Stimulated activated CD8-positive, alpha-beta memory T cell treated with anti-CD3 and anti-CD28 coated beads, Interleukin-2, amount 100 ng/mL, for 1 hour (primary cell): ENCODE results near the gene BATF3.

Source experiments
- DNase-seq, 2 donors: peaks; one replicate each; pipeline ENCODE4 v3.0.0-alpha.2; 2020; ENCODE audit warnings: low read depth in 2 of 2

BATF3 gene

DNA sequence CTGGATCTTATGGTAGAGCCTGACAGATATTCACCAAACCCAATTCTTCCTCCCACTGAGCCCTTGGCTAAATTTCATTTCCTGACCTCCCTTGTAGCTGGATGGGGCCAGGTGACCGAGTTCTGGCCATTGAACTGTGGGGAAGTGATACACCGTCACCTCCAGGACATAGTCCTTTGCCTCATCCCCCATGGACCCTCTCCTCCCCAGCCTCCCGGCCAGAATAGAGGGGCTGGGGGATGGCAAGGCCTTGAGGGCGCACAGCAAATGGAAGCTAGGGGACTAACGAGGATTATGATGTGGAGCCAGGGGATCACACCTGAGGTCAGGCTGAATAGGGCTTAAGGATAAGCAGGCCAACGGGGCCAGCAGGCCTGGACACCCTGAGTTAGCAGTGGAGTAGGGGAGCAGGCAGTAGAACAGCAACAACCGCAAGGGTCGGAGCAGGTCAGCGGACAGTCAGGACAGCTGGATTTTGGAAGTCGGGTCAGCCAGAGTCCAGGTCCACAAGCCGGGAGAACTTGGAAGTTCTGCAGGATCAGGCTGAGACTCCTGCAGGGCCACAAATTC is 15.0 kb downstream of the BATF3 start:
- DNase-seq = no peak

GRCh38 chr1:212684076-212684475 is 15.6 kb downstream of the BATF3 start:
- DNase-seq = no peak

GRCh38 chr1:212683357-212683722 is 16.3 kb downstream of the BATF3 start:
- DNase-seq = no peak

DNA sequence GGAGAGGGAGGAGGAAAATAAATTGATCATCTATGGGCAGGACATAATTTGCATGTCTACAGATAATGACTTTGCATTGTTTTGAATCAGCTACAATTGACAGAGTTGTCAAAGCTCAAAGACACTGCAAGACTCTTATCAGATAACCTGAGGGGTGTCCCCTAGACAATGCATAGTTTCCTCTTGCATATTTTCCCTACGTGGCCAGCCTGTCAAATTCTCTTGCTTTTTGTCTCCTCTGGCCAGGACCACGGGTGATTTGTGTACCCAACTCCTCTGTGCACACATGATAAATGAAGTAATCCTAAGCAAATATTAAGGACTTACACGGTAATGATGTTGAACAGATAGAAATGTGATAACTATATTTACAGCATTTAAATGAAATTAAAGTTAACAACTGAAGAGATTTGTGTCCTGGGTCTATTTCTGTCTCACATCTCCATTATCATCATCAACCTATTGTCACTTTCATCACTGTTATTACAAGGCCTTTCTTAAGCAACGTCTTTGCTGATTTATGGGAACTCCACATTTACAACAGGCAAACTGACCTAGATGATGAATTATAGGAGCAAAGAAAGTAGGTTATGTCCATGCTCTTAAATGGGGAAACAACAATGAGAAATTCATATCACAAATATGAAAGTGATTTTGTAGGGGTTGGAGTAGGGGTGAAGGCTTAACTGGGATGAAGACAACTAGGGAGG is 18.8 kb downstream of the BATF3 start:
- DNase-seq = no peak

- no peak for DNase-seq
These were observed 20.9 kb downstream of the BATF3 start for GRCh38 chr1:212678456-212679410.

DNA sequence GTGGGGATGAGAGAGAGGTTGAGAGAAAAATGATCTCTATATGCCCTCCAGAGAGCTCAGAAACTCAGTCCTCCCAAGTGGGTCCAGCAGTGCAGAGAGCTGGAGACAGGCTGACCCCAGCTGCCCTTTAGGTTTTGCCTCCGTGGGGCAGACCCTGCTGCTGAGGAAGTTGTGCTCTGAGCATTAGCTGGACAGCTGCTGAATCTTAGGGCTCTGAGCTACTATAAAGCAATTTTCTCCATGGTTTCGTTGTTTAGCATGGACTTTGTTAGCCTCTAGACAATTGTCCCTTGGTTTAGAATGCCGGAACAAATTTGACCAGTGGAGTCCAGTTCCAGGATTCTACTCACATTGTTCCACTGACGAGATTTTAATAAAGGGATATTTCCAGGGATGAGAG is 22.1 kb downstream of the BATF3 start:
- no peak for DNase-seq

- no peak for DNase-seq
These were observed 22.5 kb downstream of the BATF3 start for GRCh38 chr1:212677136-212677535.

- no peak for DNase-seq
These were observed 24.0 kb downstream of the BATF3 start for GRCh38 chr1:212675675-212676074.

DNA sequence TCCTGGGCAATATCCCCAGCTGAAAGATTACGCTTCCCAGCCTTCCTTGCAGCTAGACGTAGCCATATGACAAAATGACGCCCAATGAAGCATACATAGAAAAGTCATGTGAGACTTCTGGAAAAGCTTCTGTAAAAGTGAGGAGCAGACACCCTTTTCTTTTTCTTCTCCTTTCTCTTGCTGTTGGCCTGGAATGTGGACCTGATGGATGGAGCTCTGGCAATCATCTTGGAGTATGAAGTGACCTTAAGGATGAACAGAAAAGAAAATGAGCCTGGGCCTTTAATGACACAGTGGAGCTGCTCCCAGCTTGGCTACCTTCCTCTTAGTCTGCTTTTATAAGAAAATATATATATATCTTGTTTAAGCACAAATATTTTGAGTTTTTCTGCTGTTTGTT is 24.8 kb downstream of the BATF3 start:
- no peak for DNase-seq

GRCh38 chr1:212671342-212672031 is 28.2 kb downstream of the BATF3 start:
- no peak for DNase-seq

- no peak for DNase-seq
These were observed 28.8 kb downstream of the BATF3 start for GRCh38 chr1:212670882-212671281.

GRCh38 chr1:212670301-212670700 is 29.3 kb downstream of the BATF3 start:
- DNase-seq = no peak

- DNase-seq = no peak
These were observed 30.0 kb downstream of the BATF3 start for GRCh38 chr1:212669600-212669999.

DNA sequence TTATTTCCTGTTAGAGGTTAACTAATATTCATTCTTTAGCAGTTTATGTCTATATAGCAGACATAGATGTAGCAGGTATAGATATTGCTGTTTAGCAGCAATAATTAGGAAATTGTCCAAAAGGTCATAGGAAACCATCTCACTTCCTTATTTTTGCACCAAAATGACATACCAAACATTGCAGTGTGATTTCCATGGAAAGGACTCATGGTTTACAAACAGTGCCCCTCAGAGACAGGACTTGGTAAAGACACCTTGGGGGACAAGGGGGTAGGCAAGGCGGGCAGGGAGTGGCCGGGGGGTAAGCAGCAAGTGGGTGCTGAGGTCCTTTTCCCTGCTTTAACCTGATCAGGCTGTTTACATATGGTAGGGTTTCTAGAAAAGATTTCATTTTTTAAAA is 30.5 kb downstream of the BATF3 start:
- no peak for DNase-seq

GRCh38 chr1:212668477-212668876 is 31.2 kb downstream of the BATF3 start:
- no peak for DNase-seq

DNA sequence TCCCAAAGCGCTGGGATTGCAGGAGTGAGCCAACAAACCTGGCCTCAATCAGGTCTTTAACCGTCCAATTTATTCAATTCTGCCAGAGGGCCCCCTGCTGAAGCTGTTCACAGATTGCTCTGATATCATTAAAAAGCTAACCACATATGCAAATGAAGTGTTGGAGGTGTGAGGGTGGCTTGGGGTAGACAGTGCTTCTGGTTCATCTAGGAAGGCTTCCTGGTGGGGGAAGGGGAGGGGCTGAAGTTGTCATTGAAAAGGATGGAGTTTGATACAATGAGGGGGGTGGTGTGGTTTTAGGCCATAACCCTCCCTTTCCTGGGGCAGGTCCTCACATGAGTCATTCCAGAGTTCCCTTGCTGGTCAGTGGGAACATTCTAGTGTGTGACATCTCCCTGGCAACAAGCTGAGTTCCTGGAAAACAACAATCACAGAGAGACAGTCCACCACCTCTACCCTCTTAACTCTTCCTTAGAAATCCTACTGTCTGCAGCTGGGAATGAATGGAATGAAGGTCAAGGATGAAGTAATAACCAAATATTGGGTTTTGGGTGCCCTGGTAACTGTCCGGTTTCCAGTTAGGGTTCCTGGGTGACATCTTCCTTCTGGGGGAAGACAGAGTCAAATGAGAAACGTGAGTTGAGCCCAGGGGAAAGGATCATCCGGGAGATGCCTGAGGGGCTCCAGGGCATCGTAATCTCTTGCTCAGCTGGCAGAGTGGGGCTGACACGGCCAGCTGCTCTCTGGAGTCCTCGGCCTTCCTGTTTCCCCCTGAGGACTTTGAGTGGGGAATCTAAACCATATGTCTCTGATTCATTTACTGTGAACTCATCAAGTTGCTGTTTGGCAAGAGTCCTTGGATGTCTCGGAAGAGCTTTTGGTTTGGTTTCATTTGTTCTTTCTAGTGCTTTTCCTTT is 32.2 kb downstream of the BATF3 start:
- DNase-seq = no peak

DNA sequence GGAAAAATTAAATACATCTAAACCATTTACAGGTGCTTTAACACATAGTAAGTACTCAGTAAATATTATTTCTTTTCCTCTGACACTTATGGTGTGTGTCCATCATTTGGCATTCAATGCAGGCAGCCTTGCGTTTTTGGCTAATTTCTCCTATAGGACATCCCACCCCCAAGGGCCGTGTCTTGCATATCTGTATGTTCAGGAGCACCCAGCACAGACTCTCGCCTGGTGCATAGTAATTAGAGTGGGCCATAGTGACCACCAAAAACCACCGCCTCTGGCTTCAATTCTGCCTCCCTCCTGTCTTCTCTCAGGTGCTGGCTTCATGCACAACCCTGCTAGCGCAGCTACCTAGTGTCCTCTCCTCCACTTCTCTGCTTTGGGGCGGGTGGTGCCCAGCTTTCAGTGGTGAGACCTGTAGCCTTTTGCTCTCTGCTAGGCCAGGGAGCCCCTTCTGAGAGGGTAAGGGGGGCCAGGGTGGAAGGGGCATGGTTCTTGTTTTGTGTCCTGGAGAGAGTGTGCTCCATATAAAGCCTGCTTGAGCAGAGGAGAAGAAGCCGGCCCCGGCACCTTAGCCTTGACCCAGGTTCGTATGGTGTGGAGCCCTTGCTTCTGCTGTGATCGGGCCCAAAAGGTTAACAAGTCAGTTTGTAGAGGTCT is 33.4 kb downstream of the BATF3 start:
- DNase-seq = no peak

GRCh38 chr1:212665241-212666115 is 34.2 kb downstream of the BATF3 start:
- DNase-seq = peak; percentile 50 to 59

- no peak for DNase-seq
These were observed 35.0 kb downstream of the BATF3 start for GRCh38 chr1:212664409-212665199.
